22Rv1 (cell line): ENCODE measurements around the gene NUMA1.
A peak's percentile ranks its signal among the peaks of the same experiment; 100 is the strongest.

Source experiments
- H3K27ac ChIP-seq: fragments of 450-650 bp; 2 replicates; pipeline ENCODE4 v1.5.1; 2017
- ZFX ChIP-seq: fragments of 450-650 bp; IDR thresholded peaks from 2 replicates; pipeline ENCODE4 v1.6.1; 2017; ENCODE audit warnings: antibody characterized with exemption, borderline replicate concordance
- TF ChIP-seq, protein P1 (sequence below): fragments of 450-650 bp; IDR thresholded peaks from 2 replicates; pipeline ENCODE4 v1.5.1; 2017; ENCODE audit warnings: mild to moderate bottlenecking

NUMA1 gene

DNA sequence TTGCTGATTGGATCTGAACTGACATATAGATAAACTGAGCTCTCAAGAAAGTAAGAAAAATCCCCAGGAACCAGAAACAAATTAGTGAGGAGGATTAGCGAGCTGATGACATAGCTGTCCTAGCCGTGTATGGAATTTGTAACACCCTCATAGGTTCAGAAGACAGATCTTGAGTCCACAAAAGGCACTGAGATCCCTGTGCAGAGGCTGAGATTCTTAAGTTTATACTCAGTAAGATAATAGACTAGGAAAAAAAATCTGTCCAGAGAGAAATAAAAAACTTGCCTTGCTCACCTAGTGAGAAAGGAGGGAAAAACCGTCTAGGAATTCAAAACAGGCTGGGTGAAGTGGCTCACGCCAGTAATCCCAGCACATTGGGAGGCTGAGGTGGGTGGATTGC, 4.6 kb downstream of the NUMA1 start:
- no peak for TF ChIP-seq ZFX
- TF ChIP-seq, protein P1, sequence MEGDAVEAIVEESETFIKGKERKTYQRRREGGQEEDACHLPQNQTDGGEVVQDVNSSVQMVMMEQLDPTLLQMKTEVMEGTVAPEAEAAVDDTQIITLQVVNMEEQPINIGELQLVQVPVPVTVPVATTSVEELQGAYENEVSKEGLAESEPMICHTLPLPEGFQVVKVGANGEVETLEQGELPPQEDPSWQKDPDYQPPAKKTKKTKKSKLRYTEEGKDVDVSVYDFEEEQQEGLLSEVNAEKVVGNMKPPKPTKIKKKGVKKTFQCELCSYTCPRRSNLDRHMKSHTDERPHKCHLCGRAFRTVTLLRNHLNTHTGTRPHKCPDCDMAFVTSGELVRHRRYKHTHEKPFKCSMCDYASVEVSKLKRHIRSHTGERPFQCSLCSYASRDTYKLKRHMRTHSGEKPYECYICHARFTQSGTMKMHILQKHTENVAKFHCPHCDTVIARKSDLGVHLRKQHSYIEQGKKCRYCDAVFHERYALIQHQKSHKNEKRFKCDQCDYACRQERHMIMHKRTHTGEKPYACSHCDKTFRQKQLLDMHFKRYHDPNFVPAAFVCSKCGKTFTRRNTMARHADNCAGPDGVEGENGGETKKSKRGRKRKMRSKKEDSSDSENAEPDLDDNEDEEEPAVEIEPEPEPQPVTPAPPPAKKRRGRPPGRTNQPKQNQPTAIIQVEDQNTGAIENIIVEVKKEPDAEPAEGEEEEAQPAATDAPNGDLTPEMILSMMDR = no peak
- no peak overlapping the region for H3K27ac ChIP-seq

DNA sequence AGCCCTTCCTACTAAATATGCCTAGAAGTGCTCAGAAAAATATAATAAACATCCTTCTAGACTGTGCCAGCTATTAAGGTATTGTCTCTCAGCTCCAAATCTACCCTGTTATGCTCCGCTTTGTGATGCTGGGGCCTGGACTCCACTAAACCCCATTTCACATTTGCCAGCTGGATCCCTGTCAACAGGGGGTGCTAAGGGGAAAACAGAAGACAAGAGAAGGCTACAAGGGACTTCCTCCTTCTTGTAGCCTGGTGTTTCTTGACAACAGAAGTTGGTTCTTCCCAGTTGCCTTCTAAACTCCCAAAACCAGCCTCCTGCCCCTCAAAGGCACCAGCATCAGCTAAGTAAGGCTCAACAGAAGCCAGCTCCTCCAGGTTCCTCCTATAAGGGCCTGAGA, 5.2 kb downstream of the NUMA1 start:
- no peak overlapping the region for H3K27ac ChIP-seq
- no peak for TF ChIP-seq ZFX
- TF ChIP-seq, protein P1 = no peak

DNA sequence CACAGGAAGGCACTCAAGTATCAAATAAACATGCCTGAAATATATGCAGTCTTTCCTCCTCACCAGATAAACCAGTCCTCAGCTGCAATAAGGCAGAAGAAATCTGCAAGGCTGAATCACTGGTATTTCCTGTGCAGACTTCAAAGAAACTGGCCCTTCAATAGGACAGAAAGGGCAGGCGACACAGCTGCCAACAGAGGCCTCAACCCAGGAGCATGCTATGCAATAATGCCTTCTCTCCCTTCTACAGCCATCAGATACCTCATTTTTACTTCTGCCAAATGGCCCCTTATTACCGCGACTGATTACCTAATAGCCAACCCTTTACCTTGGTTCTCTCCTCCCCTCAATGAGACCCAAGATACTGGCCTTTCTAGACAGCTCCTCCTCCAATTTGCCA, 8.0 kb downstream of the NUMA1 start:
- TF ChIP-seq, protein P1 = no peak
- TF ChIP-seq ZFX = no peak
- peak overlapping the region; percentile 4; the same call in 1 of the 2 replicates for H3K27ac ChIP-seq

DNA sequence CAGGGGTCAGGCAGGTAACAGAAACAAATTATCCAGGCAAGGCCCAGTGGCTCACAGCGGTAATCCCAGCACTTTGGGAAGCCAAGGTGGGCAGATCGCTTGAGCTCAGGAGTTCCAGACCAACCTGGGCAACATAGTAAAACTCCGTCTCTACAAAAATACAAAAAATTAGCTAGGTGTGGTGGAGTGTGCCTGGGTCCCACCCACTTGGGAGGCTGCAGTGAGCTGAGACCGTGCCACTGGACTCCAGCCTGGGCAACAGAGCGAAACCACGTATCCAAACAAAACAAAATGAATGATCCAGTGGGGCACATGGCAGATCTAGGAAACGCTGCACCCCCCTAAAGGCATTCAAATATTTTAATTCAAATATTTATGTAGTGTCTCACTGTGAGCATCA, 9.9 kb downstream of the NUMA1 start:
- no peak for TF ChIP-seq ZFX
- TF ChIP-seq, protein P1 = no peak
- H3K27ac ChIP-seq = peak overlapping the region; percentile 78

DNA sequence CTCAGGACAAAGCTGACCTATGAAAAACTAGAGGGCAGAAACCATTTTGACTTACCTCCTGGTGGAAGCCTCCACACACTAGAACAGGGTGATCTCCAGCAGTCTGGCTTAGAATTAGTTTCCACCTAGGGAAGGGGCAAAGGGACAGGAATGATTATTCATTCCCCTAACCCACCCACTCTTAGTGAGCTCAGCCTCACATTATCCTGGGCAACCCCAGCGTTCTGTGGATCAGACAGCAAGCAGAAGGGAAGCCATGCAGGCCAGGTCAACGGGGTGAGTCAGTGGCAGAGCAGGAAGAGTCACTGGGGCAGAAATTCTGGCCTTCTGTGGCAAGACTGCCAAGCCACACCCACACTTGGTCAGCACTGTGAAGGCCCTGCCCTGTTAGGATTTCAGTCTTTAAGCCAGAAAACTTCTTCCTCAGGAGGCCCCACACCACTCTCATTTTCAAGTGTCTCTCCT, 10.5 kb downstream of the NUMA1 start:
- peak overlapping the region; percentile 78 for H3K27ac ChIP-seq
- TF ChIP-seq ZFX = no peak
- TF ChIP-seq, protein P1 = no peak

DNA sequence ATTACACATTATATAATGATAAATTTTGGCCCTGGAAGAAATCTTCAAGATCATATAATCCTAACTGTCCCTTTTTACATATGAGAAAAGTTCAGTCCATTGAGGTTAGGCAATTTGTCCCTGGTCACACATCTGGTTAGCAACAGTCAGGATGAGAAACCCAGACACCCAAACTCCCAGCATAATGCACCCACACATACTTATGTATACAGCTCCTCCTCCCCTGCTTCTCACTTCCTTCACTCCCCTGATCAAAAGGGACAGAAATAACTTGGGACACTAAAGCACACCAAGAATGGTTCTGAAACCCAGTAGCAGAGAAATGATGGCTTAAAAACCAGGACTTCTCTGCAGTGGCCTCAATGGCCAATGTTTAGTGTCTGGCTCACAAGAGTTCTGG, 11.1 kb downstream of the NUMA1 start:
- H3K27ac ChIP-seq = peak overlapping the region; percentile 78
- TF ChIP-seq, protein P1 = no peak
- no peak for TF ChIP-seq ZFX

DNA sequence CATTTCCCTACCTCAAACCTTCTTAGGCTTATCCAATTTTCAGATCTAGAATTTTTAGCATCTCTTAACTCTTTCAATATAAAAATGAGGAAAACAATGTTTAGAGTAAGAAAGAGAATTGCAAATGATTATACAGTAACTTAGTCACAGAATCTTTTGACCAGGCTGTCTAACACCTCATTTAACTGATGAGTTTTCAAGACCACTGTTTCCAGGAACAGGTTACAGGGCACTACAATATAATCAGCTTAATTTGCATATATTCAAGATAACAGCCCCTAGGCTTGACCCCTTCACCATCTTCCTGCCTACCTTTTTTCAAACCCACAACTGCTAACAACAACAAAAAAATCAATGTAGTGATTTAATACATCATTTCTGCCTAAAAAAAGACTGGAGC, 12.7 kb downstream of the NUMA1 start:
- H3K27ac ChIP-seq = peak overlapping the region; percentile 78
- TF ChIP-seq ZFX = no peak
- TF ChIP-seq, protein P1 = no peak
